ENCODE measurements around the gene SMIM38.
"Not testable (repeated sequence)": the region's sequence is repeated elsewhere in the genome, so short reads cannot be mapped to it uniquely, and the experiment has no call there.

SMIM38 gene

GRCh38 chr11:69122630-69123431, 32.9 kb upstream of the SMIM38 start:
- DNase-seq = peak; percentile 40 to 42

DNA sequence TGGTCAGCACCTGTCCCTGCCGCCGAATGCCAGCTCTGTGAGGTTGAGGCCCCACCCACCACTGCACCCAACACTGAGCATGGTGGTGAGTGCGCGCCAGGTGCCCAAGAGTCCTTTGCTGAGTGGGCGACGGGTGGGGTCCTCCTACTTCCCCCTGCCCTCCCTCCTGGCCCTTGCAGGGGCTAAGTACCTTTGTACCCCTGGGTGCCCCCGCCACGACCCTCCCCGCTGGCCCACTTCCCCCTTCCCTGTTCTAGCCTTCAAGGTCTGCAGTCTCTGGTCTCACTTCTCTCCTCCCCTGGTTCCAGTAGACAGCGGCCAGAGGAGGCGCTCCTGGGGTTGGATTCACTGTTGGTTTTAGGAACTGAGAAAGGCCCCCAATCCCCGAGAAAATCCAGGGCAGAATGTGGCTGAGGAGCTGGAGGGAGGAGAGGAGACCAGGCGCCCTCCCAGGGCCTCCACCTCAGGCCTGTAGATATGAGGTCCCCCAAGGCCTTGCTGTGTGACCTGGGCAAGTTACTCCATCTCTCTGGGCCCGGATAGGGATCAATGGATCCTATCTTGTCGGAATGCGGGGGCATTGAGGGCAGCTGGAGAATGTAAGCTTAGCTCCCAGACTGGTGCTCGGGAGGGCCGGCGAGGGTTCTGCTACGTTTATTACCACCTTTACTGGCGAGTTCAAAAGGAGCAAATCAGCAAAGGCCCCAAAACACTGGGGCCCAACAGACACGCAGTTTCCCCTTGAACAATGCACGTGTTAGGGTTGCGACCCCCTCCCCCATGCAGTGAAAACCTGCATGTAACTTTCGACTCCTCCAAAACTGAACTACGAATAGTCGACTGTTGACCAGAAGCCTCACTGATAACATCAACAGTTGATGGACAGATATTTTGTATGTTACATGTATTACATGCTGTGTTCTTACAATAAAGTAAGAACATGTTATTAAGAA, 31.9 kb upstream of the SMIM38 start:
- DNase-seq = no peak

DNA sequence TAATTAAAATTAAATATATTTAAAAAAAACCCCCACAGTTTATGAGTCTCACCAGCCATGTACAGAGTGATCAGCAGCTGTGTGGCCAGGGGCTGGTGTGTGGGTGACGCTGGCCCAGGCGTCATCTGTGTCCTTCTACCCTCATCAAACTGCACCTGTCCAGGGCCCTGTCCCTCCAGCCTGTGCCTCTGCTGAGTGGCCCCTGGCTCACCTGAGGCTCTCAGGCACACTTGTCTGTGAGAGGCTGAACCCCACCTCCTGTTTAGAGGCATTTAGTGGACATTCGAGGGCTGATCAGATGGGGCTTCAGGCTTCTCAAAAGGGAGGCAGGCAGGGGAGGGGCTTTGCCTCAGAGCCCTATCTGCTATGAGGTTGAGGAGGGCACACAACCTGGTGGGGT, 29.9 kb upstream of the SMIM38 start:
- no peak for DNase-seq

DNA sequence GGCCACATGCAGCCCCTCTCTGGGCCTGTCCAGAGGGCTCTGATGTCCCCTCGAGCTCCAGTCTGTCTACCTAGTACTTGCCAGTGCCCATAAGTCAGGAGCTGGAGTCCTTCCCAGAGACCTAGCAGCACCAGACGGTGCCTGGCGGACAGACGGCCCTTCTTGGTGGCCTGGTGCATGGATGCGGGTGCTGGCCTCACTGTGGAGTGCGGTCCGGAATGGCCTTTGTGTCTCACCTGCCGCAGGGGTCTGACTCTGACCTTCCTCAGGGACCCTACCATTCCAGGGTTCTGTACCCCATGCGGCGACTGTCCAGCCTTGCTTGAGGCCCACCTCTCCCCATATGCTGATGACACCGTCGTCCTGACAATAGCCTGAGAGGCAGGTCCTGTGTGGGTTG, 29.4 kb upstream of the SMIM38 start:
- no peak for DNase-seq

DNA sequence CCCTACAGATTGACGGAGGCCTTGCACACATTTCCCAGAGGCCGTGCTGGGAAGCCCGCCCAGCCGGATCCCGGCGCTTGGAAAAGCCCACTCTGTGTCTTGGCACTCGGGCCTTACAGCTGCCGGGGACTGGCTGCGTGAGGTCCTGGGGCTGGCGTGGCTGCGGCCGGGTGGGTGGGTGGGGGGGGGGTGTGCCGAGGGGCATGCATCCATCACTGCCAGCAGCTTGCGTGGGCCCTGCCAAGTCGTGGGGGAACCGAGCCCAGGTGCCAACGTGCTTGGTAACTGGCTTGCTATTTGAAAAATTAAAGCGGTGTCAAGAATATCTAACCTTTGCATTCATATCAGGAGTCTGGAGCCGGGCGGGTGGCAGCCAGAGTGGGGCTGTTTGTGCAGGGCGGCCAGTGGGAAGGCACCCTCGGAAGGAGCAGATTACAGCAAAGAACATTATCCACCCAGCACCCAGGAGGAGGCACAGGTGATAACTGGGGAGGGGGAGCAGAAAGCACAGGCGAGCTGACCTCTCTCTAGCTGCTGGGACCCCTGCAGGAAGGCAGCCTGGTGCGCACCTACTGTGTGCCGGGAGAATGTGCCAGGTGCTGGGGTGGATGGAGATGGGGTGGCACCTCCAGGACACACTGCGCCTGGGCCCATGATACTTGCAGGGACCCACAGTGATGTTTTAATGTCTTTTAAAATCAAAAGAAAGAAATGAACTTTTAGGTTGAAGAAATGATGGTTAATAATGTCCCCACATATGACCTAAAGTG, 28.5 kb upstream of the SMIM38 start:
- DNase-seq = no peak

DNA sequence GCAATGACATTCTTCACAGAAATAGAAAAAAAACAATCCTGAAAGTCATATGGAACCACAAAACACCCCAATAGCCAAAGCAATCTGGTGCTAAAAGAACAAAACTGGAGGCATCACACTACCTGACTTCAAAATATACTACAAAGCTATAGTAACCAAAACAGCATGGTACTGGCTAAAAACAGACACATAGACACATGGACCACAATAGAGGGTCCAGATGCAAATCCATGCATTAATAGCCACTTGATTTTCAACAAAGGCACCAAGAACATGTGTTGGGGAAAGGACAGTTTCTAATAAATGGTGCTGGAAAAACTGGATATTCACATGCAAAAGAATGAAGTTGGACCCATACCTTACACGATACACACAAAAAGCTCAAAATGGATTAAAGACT, 27.9 kb upstream of the SMIM38 start:
- no peak for DNase-seq

- no peak for DNase-seq
Observed at GRCh38 chr11:69129053-69129452, 26.7 kb upstream of the SMIM38 start.

DNA sequence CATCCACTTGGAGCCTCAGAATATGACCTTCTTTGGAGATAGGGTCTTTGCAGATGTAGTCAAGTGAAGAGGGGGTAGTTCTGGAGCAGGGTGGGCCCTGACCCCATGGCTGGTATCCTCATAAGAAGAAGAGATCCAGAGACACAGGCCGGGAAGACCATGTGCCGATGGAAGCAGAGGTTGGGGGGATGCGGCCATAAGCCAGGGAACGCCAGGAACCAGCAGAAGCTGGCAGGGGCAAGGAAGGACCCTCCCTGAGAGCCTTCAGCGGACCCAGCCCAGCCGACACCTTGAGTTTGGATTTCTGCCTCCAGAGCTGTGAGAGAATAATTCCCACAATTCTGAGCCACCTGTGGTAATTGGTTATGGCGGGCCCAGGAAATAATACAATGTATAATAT, 26.1 kb upstream of the SMIM38 start:
- DNase-seq = no peak

DNA sequence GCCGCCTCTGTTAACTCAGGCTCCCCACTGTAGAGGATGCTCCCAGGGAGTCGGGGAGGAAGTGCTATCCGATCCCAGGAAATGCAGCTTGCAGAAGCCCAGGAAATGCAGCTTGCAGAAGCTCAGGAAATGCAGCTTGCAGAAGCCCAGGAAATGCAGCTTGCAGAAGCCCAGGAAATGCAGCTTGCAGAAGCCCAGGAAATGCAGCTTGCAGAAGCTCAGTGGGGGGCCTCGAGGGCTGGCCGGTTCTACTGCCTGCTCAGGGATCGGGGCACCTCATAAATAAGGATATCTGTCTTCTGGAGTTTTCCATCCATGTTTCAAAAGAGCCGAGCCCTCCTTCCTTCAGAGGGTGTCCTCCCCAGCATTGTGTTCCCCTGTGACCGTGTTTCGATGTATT, 25.1 kb upstream of the SMIM38 start:
- DNase-seq = no peak

DNA sequence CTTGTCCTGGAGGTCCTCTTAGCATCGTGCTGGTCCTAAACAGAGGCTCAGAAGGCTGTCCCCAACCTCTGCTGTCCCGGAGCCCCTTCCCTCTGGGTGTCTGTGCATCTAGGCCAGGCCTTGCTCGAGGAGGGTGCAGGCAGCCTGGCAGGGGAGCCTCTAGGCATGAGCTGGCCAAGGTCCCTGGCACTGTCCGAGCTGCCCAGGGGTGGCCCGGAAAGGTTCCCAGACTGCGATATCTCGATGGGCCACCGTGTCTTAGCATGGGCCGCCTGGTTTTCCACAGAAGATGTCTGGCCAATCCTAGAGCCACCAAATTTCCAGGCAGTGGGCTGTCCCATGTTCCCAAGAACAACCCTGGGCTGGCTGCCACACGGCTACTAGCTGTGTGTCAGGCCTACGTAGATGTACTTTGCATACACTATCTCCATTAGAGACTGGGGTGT, 24.6 kb upstream of the SMIM38 start:
- no peak for DNase-seq

- no peak for DNase-seq
Observed at GRCh38 chr11:69131644-69132300, 24.0 kb upstream of the SMIM38 start.

- no peak for DNase-seq
Observed at GRCh38 chr11:69132301-69132670, 23.4 kb upstream of the SMIM38 start.

GRCh38 chr11:69133251-69133650, 22.5 kb upstream of the SMIM38 start:
- DNase-seq = no peak

DNA sequence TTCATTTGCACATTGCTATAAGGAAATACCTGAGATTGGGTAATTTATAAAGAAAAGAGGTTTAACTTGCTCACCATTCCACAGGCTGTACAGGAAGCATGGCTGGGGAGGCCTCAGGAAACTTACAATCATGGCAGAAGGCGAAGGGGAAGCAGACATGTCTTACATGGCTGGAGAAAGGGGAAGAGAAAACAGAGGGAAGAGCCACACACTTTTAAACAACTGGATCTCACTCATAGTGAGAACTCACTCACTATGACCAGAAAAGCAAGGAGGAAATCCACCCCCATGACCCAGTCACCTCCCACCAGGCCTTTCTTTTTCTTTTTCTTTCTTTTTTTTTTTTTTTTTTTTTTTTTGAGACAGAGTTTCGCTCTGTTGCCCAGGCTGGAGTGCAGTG, 21.6 kb upstream of the SMIM38 start:
- not testable (repeated sequence) for DNase-seq

DNA sequence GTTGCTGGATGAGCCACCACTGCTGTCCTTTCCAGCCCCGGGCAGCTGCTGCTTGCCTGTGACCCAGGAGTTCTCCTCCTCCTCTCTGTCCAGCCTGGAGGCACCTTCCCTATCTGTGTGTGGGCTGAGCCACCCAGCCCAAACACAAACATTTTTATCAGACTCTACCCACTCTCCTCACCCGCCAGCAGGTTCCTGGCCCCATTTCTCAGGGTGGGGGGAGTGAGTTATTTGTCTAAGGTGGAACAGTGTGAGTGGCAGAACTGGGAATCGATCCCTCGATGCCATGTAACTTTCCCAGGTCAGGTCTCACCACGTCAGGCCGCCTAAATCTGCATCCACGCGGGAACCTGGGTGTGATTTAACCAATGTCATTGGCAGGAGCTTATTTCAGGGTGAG, 20.8 kb upstream of the SMIM38 start:
- DNase-seq = no peak

GRCh38 chr11:69135420-69136363, 20.0 kb upstream of the SMIM38 start:
- no peak for DNase-seq

DNA sequence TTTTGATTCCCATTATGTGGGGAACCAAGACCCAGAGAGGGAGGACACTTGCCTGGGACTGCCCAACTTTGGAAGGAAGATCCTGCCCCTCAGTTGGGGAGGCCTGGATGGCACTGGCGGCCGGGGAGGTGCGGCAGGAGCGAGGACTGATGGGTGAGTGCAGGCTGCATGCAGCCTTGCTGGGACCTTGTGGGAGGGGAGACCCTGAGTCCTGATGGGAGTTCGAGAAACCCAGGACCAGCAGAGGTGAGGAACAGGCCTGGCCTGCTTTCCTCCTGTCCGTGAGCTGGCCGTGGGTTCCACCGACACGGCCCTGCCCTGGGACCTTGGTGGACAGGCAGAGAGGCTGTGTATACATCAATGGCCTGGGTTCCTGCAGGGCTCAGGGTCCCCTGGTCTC, 19.3 kb upstream of the SMIM38 start:
- no peak for DNase-seq

DNA sequence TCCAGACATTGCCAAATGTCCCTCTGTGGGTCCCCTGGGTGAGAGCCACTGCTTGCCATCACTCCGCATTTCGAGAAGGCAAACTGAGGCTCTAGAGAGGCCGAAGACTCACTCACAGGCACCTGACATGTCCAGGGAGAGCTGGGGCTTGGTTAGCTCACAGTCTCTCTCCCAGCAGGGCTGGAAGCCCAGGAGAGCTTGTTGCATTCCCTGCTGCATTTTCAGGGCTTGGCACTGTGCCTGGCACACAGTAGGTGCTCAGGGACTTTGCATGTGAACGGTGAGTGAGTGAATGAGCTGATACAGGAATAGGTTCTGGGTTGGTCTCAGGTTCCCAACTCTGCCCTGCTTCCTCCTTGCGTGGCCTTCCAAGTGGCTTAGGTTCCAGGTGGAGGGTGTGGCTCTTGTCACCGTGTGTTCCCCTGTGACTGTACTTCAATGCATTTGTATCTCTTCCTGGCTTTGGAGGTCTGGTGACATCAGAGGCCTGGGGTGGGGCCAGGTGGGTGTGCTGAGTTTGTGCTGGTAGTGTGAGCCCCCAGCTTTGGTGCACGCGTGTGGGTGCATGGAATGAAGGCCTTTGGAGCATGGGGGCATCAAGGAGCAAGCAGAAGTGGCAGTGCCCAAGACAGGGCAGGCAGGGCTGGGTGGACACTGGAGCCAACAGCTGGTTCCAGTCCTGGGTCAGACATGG, 18.4 kb upstream of the SMIM38 start:
- DNase-seq = no peak

DNA sequence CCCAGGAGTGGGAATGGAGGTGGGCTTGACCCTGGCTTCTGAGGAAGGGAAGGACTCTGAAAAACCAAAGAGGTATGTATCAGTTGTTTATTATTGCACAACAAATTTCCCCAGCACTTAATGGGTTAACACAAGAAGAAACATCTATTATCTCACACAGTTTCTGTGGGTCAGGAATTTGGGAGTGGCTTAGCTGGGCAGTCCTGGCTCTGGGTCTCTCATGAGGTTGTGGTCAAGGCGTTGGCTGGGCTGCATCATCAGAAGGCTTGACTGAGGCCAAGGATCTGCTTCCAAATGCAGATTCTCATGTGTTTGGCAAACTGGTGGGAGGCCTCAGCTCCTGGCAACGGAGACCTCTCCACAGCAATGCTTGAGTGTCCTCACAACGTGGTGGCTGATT, 17.5 kb upstream of the SMIM38 start:
- DNase-seq = no peak

GRCh38 chr11:69140161-69140560, 15.6 kb upstream of the SMIM38 start:
- DNase-seq = not testable (repeated sequence)

DNA sequence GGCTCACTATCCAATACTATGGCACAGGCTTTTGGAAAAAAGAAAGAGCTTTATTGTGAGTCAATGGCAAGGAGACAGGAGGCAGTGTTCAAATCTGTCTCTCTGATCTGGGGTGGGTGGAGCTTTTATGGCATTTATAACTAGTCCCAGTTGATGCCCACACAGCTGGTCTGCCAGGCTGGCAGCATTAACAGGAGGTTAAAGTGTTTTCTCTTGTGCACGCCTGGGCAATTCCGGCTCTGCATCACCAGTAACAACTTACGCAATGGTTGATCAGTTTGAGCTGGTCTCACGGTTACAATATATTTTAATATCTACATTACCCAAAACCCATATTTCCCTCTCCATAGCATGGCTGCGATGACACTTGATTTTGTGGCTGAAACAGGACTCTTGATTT, 15.1 kb upstream of the SMIM38 start:
- DNase-seq = no peak
